Tibial nerve (tissue), 4 donors: ENCODE results near the gene PCBD2.

Source experiments
- CTCF ChIP-seq, 5 experiments: fragments of 200-600 bp in 3 of 5; fragments of 450-650 bp in 2 of 5; sonication (generic) in 3 of 5; IDR thresholded peaks; one replicate each; pipeline ENCODE4 v1.5.1; 2016 to 2019; ENCODE audit warnings: antibody characterized with exemption in 5 of 5, mild to moderate bottlenecking in 3 of 5, moderate library complexity in 2 of 5
- EP300 ChIP-seq, 2 donors: sonication (generic); formaldehyde crosslinking; IDR thresholded peaks; one replicate each; pipeline ENCODE4 v1.6.1; 2017; ENCODE audit warnings: antibody characterized with exemption in 2 of 2, mild to moderate bottlenecking in 1 of 2
- POLR2A ChIP-seq, 2 donors: fragments of 450-650 bp; IDR thresholded peaks; one replicate each; pipeline ENCODE4 v1.6.1; 2017; ENCODE audit warnings: antibody characterized with exemption in 2 of 2, mild to moderate bottlenecking in 2 of 2, moderate library complexity in 2 of 2

GRCh38 chr5:134992148-134992547 lies 87.2 kb downstream of the PCBD2 start:
- TF ChIP-seq CTCF (IDR thresholded peaks at IDR 0.05) = no peak
- no peak for TF ChIP-seq POLR2A (IDR thresholded peaks at IDR 0.05)
- no peak for TF ChIP-seq EP300 (IDR thresholded peaks at IDR 0.05)
